HG03175 (cell line): ENCODE data around the gene POLR1A.

Experiments used
- ATAC-seq: cut with Tn5 transposase; IDR thresholded peaks from one replicate; pipeline ENCODE4 v1.9.1; 2021; ENCODE audit warnings: mild to moderate bottlenecking, moderate library complexity; ENCODE audit not compliant: unreplicated experiment

The POLR1A gene

GRCh38 chr2:86023366-86023712 lies 82.3 kb downstream of the POLR1A start:
- ATAC-seq, result no peak

GRCh38 chr2:86022661-86023365 lies 82.9 kb downstream of the POLR1A start:
- ATAC-seq, result no peak

- no peak for ATAC-seq
Measured at GRCh38 chr2:86021396-86022378, 84.0 kb downstream of the POLR1A start.

- ATAC-seq, result no peak
Measured at GRCh38 chr2:86020984-86021383, 84.7 kb downstream of the POLR1A start.

GRCh38 chr2:86019121-86019520 lies 86.6 kb downstream of the POLR1A start:
- ATAC-seq, result no peak

GRCh38 chr2:86017901-86018896 lies 87.5 kb downstream of the POLR1A start:
- ATAC-seq, result no peak

GRCh38 chr2:86016581-86016980 lies 89.1 kb downstream of the POLR1A start:
- no peak for ATAC-seq

GRCh38 chr2:86015699-86016098 lies 90.0 kb downstream of the POLR1A start:
- no peak for ATAC-seq

GRCh38 chr2:86015006-86015405 lies 90.7 kb downstream of the POLR1A start:
- no peak for ATAC-seq

GRCh38 chr2:86014493-86014892 lies 91.2 kb downstream of the POLR1A start:
- ATAC-seq, result no peak

- no peak for ATAC-seq
Measured at GRCh38 chr2:86012007-86012712, 93.5 kb downstream of the POLR1A start.

- ATAC-seq, result no peak
Measured at GRCh38 chr2:86011449-86011941, 94.2 kb downstream of the POLR1A start.

GRCh38 chr2:86010083-86010482 lies 95.6 kb downstream of the POLR1A start:
- ATAC-seq, result no peak

- no peak for ATAC-seq
Measured at GRCh38 chr2:86006524-86006923, 99.2 kb downstream of the POLR1A start.

GRCh38 chr2:86003967-86004366 lies 101.7 kb downstream of the POLR1A start:
- ATAC-seq, result no peak

- no peak for ATAC-seq
Measured at GRCh38 chr2:86003104-86003503, 102.6 kb downstream of the POLR1A start.

- no peak for ATAC-seq
Measured at GRCh38 chr2:86002375-86002774, 103.3 kb downstream of the POLR1A start.

- ATAC-seq, result no peak
Measured at GRCh38 chr2:86001326-86001725, 104.4 kb downstream of the POLR1A start.

- ATAC-seq, result no peak
Measured at GRCh38 chr2:86000938-86001312, 104.8 kb downstream of the POLR1A start.
